PC-9 (cell line): Measurements from ENCODE around the gene GPT2. TPM values are rescaled to one million over a fixed set of nuclear protein-coding genes. Genes with fewer than 3 reads are reported as not detected.
"Not testable (repeated sequence)": the region's sequence is repeated elsewhere in the genome, so short reads cannot be mapped to it uniquely, and the experiment has no call there.

Experiments
- BruUV-seq: library from RNA; stranded (reverse); fragments of 400-500 nt; replicated peaks from 2 replicates; lab custom pipeline; 2021; lab: Mats Ljungman, UMichigan
- CTCF ChIA-PET: fragments of 300-600 bp; sonication (Branson Sonifier 250); formaldehyde crosslinking; loops from one replicate; lab custom pipeline; 2022; ENCODE audit warnings: antibody characterized with exemption; lab: Charles Lee
- POLR2A ChIA-PET: fragments of 300-600 bp; sonication (Branson Sonifier 250); formaldehyde crosslinking; loops from one replicate; lab custom pipeline; 2022; ENCODE audit warnings: antibody characterized with exemption; ENCODE audit not compliant: unreplicated experiment; lab: Charles Lee
- DNase-seq, 2 experiments: peaks; one replicate each; pipeline versions ENCODE4 v3.0.0 to v3.0.0-alpha.2; 2015 to 2022; ENCODE audit warnings: mixed read lengths in 1 of 2
- H2AFZ ChIP-seq: fragments of 200-600 bp; sonication (generic); 2 replicates; pipeline ENCODE4 v1.8.1; 2017; ENCODE audit warnings: antibody characterized with exemption
- H3F3A ChIP-seq: fragments of 200-600 bp; sonication (generic); 2 replicates; pipeline ENCODE4 v1.8.1; 2017; ENCODE audit warnings: antibody characterized with exemption, mild to moderate bottlenecking, low read depth; ENCODE audit not compliant: insufficient read depth
- H3K27ac ChIP-seq: fragments of 200-600 bp; sonication (generic); 2 replicates; pipeline ENCODE4 v1.6.1; 2016; ENCODE audit warnings: mixed run types
- H3K27me3 ChIP-seq: fragments of 200-600 bp; sonication (generic); 2 replicates; pipeline ENCODE4 v1.6.1; 2016; ENCODE audit warnings: low read depth, mixed run types; ENCODE audit not compliant: insufficient read depth
- H3K36me3 ChIP-seq: fragments of 200-600 bp; sonication (generic); 2 replicates; pipeline ENCODE4 v1.6.1; 2016; ENCODE audit warnings: low read depth, mixed run types
- H3K4me1 ChIP-seq: fragments of 200-600 bp; sonication (generic); replicated peaks from 2 replicates; pipeline ENCODE4 v1.6.1; 2016; ENCODE audit warnings: mixed run types; ENCODE audit not compliant: insufficient read depth
- H3K4me2 ChIP-seq: fragments of 200-600 bp; sonication (generic); 2 replicates; pipeline ENCODE4 v1.6.1; 2017; ENCODE audit warnings: mixed run types
- H3K4me3 ChIP-seq: fragments of 200-600 bp; sonication (generic); 2 replicates; pipeline ENCODE4 v1.6.1; 2016; ENCODE audit warnings: mixed run types
- H3K79me2 ChIP-seq: fragments of 200-600 bp; sonication (generic); 2 replicates; pipeline ENCODE4 v1.6.1; 2017; ENCODE audit warnings: low read depth, mixed run types
- H3K9me2 ChIP-seq: fragments of 200-600 bp; sonication (generic); 2 replicates; pipeline ENCODE4 v1.8.1; 2017; ENCODE audit warnings: mild to moderate bottlenecking; ENCODE audit not compliant: insufficient read depth
- H3K9me3 ChIP-seq: fragments of 200-600 bp; sonication (generic); 2 replicates; pipeline ENCODE4 v1.8.1; 2016; ENCODE audit warnings: low read depth; ENCODE audit not compliant: insufficient read depth
- H4K20me1 ChIP-seq: fragments of 200-600 bp; sonication (generic); 2 replicates; pipeline ENCODE4 v1.8.1; 2017; ENCODE audit not compliant: insufficient read depth
- EZH2 ChIP-seq: fragments of 200-600 bp; sonication (generic); IDR thresholded peaks from 2 replicates; pipeline ENCODE4 v1.8.0; 2017; ENCODE audit warnings: antibody characterized with exemption, low read depth
- intact Hi-C: fragments of 100-400 bp; cut with micrococcal nuclease; formaldehyde crosslinking; loops from one replicate; pipeline ENCODE4 v1.10.0; 2022; ENCODE audit not compliant: unreplicated experiment
- total RNA-seq: library from RNA; stranded (reverse); gene quantifications from 2 replicates; pipeline ENCODE4 v1.2.3, GENCODE V29; 2021
- TF ChIP-seq, protein P1 (sequence below): fragments of 200-600 bp; sonication (generic); conservative IDR thresholded peaks from 2 replicates; pipeline ENCODE4 v1.6.1; 2017; ENCODE audit warnings: mixed run types, antibody characterized with exemption, mild to moderate bottlenecking, moderate library complexity

The GPT2 gene
- total RNA-seq, 1 experiment from 2014 or later, result 67.2 TPM

DNA sequence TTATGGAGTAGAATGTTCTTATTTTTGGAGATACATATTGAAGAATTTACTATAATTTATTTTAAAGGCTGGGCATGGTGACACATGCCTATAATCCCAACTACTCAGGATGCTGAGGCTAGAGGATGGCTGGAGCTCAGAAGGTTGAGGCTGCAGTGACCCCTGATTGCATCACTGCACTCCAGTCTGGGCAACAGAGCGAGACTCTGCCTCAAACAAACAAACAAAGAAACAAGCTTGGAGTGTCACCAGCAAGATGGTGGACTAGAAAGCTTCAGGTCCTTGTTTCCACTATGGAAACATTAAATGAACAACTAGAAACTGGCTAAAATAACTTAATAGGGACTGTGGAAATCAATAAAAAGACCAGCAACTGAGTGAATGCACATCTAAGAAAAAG, 17.9 kb upstream of the GPT2 start:
- H3K9me2 ChIP-seq, result no peaks in the 10 kb centered on the region
- TF ChIP-seq, protein P1, sequence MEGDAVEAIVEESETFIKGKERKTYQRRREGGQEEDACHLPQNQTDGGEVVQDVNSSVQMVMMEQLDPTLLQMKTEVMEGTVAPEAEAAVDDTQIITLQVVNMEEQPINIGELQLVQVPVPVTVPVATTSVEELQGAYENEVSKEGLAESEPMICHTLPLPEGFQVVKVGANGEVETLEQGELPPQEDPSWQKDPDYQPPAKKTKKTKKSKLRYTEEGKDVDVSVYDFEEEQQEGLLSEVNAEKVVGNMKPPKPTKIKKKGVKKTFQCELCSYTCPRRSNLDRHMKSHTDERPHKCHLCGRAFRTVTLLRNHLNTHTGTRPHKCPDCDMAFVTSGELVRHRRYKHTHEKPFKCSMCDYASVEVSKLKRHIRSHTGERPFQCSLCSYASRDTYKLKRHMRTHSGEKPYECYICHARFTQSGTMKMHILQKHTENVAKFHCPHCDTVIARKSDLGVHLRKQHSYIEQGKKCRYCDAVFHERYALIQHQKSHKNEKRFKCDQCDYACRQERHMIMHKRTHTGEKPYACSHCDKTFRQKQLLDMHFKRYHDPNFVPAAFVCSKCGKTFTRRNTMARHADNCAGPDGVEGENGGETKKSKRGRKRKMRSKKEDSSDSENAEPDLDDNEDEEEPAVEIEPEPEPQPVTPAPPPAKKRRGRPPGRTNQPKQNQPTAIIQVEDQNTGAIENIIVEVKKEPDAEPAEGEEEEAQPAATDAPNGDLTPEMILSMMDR, result no peak
- no peak for TF ChIP-seq EZH2
- H3F3A ChIP-seq, result no peaks in the 10 kb centered on the region
- H3K4me2 ChIP-seq, result no peak overlapping the region
- H3K9me3 ChIP-seq, result no peaks in the 10 kb centered on the region
- H3K4me1 ChIP-seq, result no peaks in the 10 kb centered on the region; the same call in 1 of the 2 replicates
- no peak overlapping the region for H3K27ac ChIP-seq
- BruUV-seq, result no TSS peak
- intact Hi-C loops, result no loop called here
- H3K79me2 ChIP-seq, result no peaks in the 10 kb centered on the region
- ChIA-PET POLR2A (no interaction called here), CTCF (interaction anchor here (0.6 kb wide), 1 partner anchor 18 kb away, joined by 5 read pairs; no protein-coding TSS in a partner anchor)
- no peaks in the 10 kb centered on the region for H3K36me3 ChIP-seq
- DNase-seq, result no peak
- no peaks in the 10 kb centered on the region for H3K27me3 ChIP-seq
- no peak overlapping the region for H3K4me3 ChIP-seq
- no peak overlapping the region for H2AFZ ChIP-seq
- H4K20me1 ChIP-seq, result no peaks in the 10 kb centered on the region

DNA sequence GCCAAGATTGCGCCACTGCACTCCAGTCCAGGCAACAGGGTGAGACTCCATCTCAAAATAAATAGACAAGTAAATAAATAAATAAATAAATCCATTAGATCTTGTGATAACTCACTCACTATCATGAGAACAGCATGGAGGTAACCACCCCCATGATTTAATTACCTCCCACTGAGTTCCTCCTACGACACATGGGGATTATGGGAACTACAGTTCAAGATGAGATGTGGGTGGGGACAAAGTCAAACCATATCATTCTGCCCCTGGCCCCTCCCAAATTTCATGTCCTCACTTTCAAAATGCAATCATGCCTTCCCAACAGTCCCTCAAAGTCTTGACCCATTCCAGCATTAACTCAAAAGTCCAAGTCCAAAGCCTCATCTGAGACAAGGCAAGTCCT, 16.7 kb upstream of the GPT2 start:
- H3K9me3 ChIP-seq, H3K27ac ChIP-seq, DNase-seq, intact Hi-C loops, H3K27me3 ChIP-seq, H2AFZ ChIP-seq, BruUV-seq, CTCF ChIA-PET, H3K9me2 ChIP-seq, H3K4me1 ChIP-seq, H3K79me2 ChIP-seq, H3K36me3 ChIP-seq, H3F3A ChIP-seq, POLR2A ChIA-PET, H3K4me2 ChIP-seq, H4K20me1 ChIP-seq, H3K4me3 ChIP-seq: not testable (repeated sequence)

DNA sequence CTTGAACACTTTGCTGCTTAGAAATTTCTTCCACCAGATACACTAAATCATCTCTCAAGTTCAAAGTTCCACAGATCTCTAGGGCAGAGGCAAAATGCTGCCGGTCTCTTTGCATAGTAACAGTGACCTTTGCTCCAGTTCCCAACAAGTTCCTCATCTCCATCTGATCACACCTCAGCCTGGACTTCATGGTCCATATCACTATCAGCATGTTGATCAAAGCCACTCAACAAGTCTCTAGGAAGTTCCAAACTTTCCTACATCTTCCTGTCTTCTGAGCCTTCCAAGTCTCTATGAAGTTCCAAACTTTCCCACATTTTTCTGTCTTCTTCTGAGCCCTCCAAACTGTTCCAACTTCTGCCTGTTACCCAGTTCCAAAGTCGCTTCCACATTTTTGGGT, 15.3 kb upstream of the GPT2 start:
- H3K4me3 ChIP-seq, H3K27me3 ChIP-seq, H3F3A ChIP-seq, H3K36me3 ChIP-seq, H3K9me2 ChIP-seq, H2AFZ ChIP-seq, POLR2A ChIA-PET, DNase-seq, H3K4me1 ChIP-seq, H4K20me1 ChIP-seq, BruUV-seq, H3K4me2 ChIP-seq, H3K79me2 ChIP-seq, H3K27ac ChIP-seq, H3K9me3 ChIP-seq, intact Hi-C loops: not testable (repeated sequence)
- CTCF ChIA-PET, result interaction anchor here (0.6 kb wide), 1 partner anchor 1817 kb away, joined by 12 read pairs; no protein-coding TSS in a partner anchor

DNA sequence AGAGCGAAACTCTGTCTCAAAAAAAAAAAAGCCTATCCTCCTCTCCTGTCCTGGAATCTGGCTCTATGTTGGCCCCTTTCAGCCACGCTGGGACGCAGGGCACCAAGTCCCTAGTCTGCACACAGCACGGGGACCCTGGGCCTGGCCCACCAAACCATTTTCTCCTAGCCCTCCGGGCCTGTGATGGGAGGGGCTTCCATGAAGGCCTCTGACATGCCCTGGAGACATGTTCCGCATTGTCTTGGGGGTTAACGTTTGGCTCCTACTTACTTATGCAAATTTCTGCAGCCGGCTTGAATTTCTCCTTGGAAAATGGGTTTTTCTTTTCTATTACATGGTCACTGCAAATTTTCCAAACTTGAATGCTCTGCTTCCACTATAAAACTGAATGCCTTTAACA, 12.6 kb upstream of the GPT2 start:
- no peaks in the 10 kb centered on the region for H3F3A ChIP-seq
- no peaks in the 10 kb centered on the region for H3K9me2 ChIP-seq
- POLR2A ChIA-PET, result no interaction called here
- H3K27ac ChIP-seq, result no peak overlapping the region
- H3K4me2 ChIP-seq, result no peak overlapping the region
- no peak for DNase-seq
- no peak overlapping the region for H2AFZ ChIP-seq
- H3K27me3 ChIP-seq, result no peaks in the 10 kb centered on the region
- CTCF ChIA-PET, result no interaction called here
- H3K36me3 ChIP-seq, result no peaks in the 10 kb centered on the region
- H3K9me3 ChIP-seq, result no peaks in the 10 kb centered on the region
- no TSS peak for BruUV-seq
- TF ChIP-seq EZH2, result no peak
- TF ChIP-seq, protein P1, result no peak
- H3K4me3 ChIP-seq, result no peak overlapping the region
- intact Hi-C loops, result no loop called here
- H4K20me1 ChIP-seq, result no peaks in the 10 kb centered on the region
- H3K4me1 ChIP-seq, result no peaks in the 10 kb centered on the region
- no peaks in the 10 kb centered on the region for H3K79me2 ChIP-seq
